Choroid plexus epithelial cell (primary cell): ENCODE measurements around the gene FLRT2.
A peak's percentile ranks its signal among the peaks of the same experiment; 100 is the strongest.

ENCODE experiments used
- DNase-seq: peaks from one replicate; pipeline ENCODE4 v3.0.0-alpha.2; 2010; ENCODE audit warnings: low read depth
- H3K4me3 ChIP-seq: 2 replicates; pipeline ENCODE4 v1.5.1; 2011; ENCODE audit warnings: low read depth, mild to moderate bottlenecking, control low read depth, low read length, moderate library complexity
- CTCF ChIP-seq: conservative IDR thresholded peaks from 2 replicates; pipeline ENCODE4 v1.5.1; 2011; ENCODE audit warnings: low read depth, mild to moderate bottlenecking, control low read depth, inconsistent platforms, low read length, moderate library complexity

The FLRT2 gene

DNA sequence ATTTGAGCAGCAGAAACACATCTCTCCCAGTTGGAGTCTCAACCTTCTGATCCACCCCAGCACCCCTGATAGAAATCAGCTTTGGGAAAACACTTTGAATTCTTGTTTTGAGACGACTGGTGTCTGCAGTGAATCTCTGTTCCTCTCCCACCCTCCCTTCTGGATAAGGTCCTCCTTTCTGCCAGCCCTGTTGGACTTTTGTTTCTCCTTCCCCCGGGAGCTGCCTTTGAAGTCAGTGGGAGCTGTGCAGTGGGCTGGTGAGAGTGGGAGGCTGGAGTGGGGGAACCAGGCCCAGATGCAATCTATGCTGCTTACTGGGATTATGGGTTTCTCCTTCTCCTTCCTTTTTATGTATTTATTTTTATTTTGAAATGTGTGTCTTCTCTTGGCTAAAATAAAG lies 49.0 kb downstream of the FLRT2 start:
- no peak for TF ChIP-seq CTCF
- H3K4me3 ChIP-seq, result no peak overlapping the region
- no peak for DNase-seq

DNA sequence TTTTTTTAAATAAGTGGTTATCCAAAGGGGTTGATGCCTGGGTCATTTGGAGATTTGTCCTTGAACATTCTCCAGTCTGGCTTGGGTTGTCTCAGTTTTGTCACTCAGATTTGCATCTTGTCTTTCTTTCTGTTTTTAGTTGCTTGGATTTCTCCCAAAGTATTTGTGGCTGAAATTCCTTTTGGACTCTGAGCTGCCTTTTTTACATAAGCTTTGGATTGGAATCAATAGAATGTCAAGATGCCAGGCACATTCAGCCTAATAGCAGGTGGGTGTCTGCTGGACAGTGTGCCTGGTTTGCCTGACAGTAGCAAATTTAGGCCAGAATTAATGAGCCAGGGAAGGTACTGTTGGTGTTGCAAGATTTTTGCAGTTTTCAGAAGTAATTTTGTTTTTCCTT lies 50.0 kb downstream of the FLRT2 start:
- DNase-seq, result no peak
- no peak overlapping the region for H3K4me3 ChIP-seq
- no peak for TF ChIP-seq CTCF

DNA sequence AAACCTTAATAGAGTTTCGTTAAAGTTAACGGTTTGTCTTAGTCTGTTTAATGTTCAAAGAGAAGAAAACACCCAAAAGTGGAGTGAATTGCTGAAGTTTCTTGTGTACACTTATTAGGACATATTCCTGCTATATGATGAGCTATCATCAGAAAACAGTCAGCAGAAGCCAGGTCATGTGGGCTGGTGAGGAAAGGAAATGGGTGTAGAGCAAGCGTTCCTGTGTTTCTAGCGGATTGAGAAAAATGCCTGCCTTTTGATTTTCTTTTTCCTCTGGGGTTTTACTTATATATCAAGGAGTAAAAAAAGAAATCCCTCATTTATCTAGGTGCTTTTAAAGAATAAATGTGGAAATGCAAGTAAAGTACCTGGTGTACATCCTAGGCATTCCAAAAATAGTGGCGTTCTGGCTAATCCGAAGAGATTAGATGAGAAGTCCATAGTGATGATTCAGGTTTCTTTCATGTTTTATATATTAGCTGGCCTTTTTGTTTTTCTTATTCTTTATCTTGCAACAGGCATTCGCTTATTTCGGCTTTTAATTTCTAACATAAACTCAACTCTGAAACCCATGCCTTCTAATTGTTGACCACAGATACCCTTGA lies 50.7 kb downstream of the FLRT2 start:
- peak; percentile 80 for DNase-seq
- peak overlapping the region; percentile 33 for H3K4me3 ChIP-seq
- TF ChIP-seq CTCF, result no peak

- no peak overlapping the region for H3K4me3 ChIP-seq
- TF ChIP-seq CTCF, result no peak
- no peak for DNase-seq
Observed at GRCh38 chr14:85581691-85582090, 51.7 kb downstream of the FLRT2 start.

- no peak for TF ChIP-seq CTCF
- no peak for DNase-seq
Observed at GRCh38 chr14:85583380-85583779, 53.4 kb downstream of the FLRT2 start.

GRCh38 chr14:85584481-85584880 lies 54.5 kb downstream of the FLRT2 start:
- TF ChIP-seq CTCF, result no peak
- no peak overlapping the region for H3K4me3 ChIP-seq
- DNase-seq, result no peak

More at GRCh38 chr14:85583380-85583779, 53.4 kb downstream of the FLRT2 start:
- no peak overlapping the region for H3K4me3 ChIP-seq

DNA sequence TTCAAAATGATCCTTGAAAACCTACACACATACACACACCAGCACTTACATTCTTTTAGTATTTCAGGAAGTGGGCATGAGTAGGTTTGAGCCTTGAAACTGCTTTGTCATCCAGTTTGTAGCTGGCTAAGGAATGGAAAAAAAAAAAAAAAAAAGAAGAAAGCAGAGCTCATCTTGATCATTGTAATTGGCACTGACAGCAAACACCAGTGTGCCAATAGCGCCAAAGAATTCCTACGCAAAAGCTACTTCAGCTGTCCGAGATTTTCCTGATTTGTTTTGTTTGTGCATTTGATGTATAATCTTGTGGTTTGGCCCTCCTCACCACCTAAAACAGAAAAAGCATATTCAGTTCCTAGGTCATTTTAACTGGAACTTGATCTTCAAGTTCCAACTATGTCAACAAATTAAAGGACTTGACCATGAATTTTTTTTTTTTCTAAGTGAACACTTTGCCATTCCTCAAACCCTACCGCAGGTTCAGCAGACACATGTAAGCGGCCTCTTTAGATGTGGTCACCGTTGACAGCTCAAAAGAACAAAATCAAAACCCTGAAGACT lies 57.3 kb downstream of the FLRT2 start:
- no peak for TF ChIP-seq CTCF
- no peak overlapping the region for H3K4me3 ChIP-seq
- peak; percentile 60 for DNase-seq
